ENCODE measurements around the gene TRIM44. TPM values are rescaled to one million over a fixed set of nuclear protein-coding genes. Genes with fewer than 3 reads are reported as not detected.

TRIM44 gene
- total RNA-seq, 1 donor from 2014 or later: 40.9 TPM

DNA sequence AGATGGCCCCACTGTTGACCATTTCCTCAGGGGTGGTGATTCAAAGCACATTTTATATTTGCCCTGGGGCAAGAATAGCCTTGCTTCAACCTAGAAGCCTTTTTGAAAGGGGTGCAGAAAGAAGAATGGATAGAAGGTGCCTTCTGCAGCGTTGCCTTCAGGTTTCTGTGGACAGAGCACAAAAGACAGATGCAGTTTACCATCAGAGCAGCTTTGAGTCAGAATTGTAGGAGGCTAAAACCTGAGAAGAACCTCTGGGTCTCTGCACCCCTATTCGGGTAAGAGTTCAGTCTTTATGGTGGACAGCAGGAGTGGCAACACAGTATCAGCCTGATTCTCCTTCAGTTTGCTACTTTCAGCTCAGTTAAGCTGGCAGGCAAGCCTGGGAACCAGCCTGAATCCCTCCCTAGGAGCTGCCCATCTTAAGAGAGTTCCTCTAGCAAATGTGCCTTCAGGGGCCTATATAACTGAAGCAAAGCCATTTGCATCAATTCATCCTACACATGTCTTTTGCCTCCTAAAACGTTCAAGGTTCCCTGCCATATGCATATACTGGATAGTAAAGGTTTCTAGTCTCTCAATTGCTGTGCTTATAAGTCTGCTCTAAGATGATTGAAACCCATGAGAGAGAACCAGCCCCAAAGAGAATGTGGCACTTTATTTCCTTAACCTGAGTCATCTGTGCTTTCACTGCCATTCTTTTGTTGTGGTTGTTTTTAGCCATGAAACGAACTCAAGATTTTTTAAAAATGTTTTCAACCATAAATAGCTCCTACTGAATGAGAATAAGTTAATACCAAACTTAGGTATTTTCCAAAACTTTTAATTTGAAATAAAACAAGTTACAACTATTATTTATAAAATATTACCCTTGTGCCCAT, 123.0 kb downstream of the TRIM44 start:
- no peak for DNase-seq (ENCODE audit: extremely low read depth, low read depth, low spot score)

DNA sequence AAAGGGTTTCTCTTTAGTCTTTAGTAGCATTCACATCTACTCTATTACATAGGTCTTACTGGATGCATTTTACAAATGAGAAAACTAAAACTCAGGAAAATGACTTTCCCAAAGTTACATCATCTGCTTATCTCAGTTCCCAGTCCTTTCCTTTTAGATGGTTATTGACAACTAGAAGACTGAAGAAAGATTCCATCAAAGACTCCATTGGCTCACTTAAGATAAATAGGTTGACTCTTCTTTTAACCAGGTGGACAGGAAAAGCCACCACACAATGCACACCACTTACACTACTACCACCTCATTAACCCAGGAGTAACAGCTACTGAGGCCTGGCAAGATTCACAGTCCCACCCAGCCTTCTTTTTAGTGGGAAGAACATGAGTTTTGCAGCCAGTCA, 123.6 kb downstream of the TRIM44 start:
- DNase-seq (ENCODE audit: extremely low read depth, low read depth, low spot score): no peak

DNA sequence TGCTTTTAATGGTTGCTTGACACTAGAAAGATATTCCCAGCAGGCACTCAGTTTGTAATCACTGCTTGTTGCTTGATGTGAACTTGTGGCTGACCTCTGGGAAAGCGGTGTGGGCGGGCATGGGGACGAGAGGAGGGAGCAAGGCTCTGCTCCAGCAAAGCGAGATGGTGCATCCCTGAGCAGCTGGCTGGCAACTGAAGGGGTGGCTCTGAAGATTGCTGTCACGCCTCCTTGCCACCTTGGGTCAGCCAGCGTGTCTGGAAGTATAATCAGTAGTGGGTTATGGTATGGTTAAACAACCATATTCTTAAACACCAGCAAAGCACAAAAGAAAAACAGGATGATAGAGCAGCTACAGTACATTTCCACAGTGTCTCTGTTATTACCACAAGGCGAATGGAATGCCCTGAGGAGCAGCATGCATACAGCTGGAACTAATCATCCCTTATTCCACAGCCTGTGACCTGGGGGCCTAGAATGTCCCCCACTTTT, 124.5 kb downstream of the TRIM44 start:
- DNase-seq (ENCODE audit: extremely low read depth, low read depth, low spot score): no peak

DNA sequence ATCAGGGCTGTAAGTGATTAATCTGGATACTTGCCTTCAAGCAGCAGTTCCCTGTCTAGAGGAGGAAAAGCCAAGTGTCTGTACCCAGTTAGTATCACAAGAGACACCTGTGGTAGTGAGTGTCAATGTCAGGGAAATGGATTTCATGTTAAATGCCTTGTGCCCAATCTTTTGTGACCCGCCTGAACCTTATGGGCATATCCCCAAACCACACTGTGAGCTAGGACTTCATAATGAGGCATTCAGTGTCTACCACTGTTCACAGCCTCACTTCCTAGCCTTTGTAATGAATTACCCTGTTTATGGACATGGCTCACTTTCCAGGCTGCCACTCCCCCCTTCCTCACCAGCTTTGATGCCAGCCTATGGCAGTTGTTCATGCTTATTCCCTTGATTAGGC, 125.1 kb downstream of the TRIM44 start:
- no peak for DNase-seq (ENCODE audit: extremely low read depth, low read depth, low spot score)

DNA sequence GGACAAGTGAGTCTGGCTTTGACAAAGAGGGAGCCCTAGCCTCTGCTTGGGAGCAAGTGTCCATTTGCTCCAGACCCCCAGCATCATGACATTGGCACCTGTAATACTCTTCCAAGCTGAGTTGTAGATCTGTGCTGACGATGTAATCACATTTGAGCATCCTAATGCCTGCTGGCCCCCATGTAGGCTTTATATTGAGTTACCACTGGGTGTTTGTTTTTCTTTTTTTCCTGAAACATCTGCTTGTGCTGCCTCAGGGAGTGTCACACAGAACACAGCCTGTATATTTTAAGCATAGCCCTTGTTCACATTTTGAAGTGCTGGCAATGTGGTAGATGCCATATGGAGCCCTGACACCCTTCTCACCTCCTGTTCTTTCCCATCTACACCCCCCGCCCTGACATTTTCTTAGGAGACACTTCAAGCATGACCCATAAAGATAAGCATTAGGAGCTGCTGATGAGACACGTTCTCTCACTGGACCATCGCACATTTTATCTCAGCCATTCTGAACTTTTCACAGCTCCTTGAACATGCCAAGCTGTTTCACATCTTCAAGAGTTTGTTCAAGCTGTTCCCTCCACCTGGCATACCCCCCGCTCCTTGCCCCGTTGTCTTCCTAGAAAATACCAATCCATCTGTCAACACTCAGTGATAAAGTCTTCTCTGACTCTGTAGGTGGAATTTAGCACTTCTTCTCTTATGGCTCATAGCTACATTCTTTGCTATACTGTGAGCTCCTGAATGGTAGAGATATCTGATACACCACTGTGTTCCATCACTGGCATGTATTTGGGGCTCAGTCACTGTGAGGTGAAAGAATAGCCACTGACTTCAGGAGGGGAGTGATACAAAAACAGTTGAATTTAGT, 128.7 kb downstream of the TRIM44 start:
- no peak for DNase-seq (ENCODE audit: extremely low read depth, low read depth, low spot score)

DNA sequence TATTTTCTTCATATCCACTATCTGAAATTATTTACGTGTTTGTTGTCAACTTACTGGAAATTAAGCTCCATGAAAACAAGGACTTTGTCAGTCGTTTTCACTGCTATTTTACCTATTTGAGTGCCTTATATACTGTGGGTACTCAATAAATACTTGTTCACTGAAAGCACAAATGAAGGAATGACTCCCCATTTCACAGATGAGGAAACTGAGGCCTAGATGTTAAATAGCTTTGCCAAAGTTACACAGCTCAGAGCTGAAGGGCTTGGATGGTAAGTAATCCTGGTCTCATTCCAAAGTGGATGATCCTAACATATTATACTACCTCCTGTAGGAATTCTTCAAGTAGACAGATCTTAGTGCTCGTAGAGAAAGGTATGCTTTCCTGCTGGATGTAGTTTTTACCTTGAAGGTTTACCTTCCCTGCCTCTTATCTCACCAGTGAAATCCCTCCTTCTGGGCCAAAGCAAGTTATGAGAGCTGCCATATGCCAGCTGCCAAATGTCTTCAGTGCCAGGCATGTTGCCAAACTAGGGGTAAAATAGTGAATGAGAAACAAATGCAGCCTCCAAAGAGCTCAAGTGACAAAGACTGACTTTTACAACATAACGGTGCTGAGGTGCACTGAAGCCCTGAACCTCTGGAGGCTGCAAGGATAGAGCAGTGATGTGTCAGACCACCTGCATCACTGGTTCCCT, 129.7 kb downstream of the TRIM44 start:
- no peak for DNase-seq (ENCODE audit: extremely low read depth, low read depth, low spot score)

DNA sequence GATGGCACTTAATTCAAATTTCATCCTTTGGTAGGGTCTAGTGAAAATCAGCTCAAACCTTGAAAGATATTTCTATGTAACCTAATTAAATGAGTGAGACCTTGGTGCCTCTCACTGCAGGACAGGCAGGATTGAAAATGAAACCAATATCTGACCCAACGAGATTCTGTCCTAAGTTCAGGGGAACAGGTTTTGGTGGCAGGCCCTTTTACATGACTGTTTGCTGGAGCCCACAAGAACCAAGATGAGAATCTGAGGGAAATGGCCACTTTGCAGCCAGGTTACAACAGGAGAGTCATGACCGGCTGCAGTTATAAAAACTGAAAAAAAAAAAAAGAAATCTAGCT, 130.2 kb downstream of the TRIM44 start:
- no peak for DNase-seq (ENCODE audit: extremely low read depth, low read depth, low spot score)

DNA sequence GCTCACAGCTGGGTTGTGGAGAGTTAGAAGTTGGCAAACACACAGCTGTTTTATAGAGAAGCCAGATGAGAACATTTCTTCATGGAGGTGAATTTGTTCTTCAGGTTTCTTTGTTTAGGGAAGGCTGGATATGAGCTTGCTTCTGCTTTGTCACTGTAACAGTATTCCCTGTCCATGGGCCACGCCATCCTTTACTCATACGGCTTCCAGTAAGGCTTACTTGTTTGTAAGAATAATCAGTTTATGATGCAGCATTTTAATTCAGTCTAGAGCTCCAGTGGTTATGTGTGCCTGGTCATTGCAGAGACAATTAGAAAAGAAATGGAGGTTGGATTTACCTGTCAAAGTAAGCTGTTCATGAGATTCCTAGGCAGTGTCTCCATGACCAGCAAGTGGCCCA, 131.8 kb downstream of the TRIM44 start:
- no peak for DNase-seq (ENCODE audit: extremely low read depth, low read depth, low spot score)

DNA sequence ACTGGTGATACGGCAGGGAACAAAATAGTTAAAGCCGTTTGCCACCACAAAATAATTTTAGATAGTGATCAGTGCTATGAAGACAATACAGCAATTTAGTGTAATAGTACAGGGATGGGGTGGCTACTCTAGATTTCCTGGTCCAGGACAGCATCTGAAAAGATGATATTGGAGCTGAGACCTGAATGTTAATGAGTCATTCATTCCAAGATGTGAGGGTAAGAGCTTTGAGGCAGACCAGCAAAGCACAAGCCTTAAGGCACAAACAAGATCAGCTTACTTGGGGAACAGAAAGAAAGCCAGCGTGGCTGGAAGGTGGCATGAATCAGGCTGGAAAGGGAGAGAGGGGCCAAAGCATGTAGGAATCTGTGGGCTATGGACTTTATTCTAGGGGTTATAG, 132.3 kb downstream of the TRIM44 start:
- DNase-seq (ENCODE audit: extremely low read depth, low read depth, low spot score): no peak

DNA sequence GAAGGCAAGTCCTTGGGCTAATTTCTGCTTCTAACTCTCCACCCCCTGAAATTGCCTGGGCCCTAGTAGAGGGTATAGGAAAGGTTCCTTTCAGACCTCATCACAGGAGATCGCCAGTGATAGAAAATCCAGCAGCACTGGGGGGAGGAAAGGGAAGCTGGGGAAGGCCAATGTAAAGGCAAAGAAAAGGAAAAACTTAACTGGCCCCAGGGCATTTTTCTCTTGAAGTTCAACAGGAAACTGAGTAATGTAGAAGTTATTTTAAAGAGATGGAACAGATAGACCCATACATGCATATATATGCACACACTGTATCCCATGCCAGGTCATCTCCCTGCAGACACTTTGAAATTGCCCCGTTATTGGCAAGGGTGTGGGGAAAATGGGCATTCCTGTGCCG, 134.0 kb downstream of the TRIM44 start:
- DNase-seq (ENCODE audit: extremely low read depth, low read depth, low spot score): peak; percentile 63

DNA sequence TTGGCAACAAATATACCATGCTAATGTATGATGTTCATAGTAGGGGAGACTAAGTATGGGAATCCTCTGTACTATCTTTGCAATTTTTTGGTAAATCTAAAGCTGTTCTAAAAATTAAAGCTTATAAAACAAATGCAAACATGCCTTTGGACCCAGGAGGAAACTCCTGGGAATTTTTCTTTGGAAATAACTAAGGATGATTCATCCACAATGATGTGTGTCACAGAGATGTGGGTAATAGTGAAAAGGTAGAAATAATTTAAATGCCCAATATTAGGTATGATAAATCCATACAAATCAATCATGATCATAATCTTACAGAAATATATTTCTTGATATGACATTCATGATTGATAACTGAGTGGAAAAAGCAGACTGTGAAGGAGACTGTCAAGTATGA, 135.8 kb downstream of the TRIM44 start:
- no peak for DNase-seq (ENCODE audit: extremely low read depth, low read depth, low spot score)

DNA sequence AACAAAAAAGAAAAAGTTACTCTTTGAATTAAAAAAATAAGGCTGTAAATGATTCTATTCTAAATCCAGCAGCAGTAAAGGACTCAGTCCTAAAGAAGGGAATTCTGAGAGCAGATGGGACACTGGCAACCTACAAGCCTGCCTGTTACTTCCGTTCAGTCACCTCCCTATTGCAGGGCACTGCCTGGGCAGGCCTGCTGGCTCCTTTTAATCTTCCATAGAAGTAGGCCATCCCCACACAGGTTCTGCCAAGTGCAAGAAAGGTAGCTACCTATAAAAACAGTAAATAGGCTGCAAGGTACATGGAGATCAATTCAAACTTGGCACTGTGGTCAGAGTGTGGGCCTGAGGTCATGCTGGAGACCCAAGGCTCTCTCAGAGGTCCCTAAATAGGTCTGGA, 136.4 kb downstream of the TRIM44 start:
- DNase-seq (ENCODE audit: extremely low read depth, low read depth, low spot score): no peak

DNA sequence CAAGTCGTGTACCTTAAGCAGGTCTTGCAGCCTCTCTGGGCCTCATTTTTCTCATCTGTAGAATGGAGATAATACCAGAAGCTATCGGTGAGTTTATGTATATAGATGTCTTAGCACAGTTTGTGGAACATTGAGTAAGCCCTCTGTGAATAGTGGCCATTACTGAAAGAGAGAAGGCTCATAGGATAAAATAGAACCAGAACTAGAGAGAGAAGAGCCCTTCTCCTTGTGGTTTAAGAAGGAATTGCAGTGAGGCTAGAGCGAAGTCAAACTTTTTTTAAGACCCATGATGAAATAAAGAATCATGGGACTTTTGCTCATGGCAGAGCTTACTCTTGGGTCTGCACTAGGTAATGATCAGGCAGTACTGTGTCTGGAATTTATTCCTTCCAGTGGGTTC, 137.1 kb downstream of the TRIM44 start:
- DNase-seq (ENCODE audit: extremely low read depth, low read depth, low spot score): no peak

DNA sequence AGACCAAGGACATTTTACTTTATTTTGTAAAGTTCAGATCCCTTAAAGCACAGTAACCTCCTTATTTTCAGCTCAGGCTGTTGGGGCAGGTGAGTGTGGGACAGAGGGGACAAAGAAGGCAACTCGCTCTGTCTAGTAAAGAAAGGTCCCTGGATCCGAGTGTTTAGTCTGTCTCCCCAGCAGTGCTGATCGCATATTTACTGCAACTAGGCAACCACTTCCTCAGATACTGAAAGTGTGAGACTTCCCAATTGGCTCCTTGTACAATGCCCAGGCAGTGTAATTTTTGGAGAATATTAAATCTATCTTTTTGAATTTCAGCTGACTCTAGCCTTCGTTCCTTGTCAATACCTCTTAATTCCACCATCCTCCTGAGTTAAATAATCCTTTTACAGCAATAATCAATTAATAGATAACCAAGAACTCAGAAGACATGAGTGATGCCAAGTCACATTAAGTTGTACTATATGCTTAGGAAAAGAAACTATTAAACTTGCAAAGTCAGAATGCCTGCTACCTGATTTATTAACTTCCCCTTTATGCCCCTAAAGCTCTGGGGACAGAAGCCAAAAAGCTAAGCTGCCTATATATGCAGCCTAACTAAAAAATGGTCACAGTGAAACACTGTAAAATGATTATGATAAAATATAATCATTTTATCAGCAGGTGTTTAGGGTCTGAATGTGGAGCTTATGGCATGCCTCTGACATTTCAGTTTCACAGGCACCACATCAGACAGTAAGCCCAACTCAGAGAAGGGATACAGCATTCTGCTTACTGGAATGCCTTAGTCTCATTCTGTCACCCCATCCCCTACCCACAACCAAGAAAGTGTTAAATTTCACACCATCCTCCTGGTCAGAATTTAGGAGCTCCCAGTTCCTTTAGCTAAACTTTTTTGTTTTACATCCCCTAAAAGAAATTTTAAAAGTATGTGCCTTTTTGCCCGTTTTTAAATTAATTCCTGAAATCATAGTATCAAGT, 138.7 kb downstream of the TRIM44 start:
- no peak for DNase-seq (ENCODE audit: extremely low read depth, low read depth, low spot score)

DNA sequence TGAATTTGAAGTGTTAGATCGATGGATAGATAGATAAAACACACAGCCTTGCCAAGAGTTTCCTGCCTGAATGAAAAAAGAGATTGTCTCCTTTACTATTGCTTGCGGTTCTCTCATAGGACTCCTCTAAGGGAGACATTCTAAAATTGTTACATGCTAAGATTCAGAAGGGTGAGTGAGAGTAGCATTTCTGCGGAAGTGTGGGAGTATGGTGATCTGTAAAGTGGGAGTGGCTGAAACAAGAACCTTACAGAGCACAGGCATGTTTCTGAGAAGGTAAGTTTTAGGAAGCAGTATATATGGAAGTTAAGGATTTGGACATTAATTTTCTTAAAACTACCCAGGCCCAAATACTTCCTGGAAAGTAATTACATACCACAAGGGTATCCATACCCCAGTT, 139.6 kb downstream of the TRIM44 start:
- DNase-seq (ENCODE audit: extremely low read depth, low read depth, low spot score): no peak

DNA sequence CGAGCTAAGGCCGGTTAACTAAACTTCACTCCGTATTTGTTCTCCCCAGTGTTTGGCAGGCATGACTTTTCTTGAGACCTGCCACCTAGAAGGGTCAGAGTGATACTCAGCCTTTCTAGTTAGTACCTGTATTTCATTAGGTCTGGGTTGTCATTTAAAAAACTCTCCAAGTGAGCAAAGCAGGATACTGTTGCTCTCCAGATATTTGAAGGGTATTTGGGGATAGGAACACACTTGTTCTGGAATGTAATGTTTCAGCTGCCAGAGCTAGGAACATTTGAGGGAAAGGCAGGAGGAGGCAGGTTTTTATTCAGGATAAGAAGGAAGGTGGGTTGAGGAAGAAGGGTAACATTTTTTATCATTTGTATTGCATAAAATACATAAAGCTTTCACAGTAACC, 140.1 kb downstream of the TRIM44 start:
- no peak for DNase-seq (ENCODE audit: extremely low read depth, low read depth, low spot score)

DNA sequence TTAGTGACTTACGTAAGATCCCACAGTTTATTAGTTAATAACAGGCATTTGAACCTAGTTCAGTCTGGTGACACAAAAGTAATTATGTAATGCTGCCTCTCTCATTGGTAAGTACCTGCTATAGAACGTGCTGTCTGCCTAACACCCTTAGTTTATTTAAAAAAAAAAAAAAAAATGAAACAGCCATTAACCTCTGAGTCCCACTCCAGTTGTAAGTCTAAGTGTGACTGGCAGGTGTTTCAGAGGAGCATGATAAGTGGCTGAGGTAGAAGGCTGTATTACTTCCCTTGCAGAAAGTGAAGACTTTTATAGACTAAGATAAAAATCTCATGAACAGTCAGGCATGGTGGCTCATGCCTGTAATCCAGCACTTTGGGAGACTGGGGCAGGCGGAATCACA, 140.5 kb downstream of the TRIM44 start:
- DNase-seq (ENCODE audit: extremely low read depth, low read depth, low spot score): no peak

DNA sequence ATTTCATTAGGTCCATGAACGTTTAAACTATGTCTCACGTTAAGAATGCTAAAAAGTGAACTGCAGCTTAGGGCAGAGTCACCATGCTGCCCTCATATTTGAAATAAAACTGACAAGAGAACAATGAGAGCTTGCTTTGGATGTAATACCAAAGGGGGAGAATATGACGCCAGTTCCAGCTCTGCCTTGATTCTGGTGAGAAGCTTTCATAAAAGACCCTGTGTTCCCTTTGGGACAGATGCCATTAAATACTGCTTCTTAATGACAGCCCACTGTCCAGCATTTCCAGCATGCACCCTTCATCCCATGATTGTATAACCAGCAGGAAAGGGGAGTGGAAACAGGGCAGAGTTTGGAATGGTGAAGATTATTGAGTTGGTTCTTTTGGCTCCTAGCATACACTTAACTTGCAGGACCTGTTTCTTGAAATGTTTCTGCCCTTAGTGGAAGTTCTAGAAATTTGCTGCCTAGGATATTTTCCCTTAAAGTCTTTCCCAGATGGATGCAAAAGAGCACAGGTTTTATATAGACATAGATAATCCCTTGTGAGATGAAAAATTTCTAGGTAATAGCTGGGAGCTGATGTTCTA, 142.0 kb downstream of the TRIM44 start:
- DNase-seq (ENCODE audit: extremely low read depth, low read depth, low spot score): no peak

DNA sequence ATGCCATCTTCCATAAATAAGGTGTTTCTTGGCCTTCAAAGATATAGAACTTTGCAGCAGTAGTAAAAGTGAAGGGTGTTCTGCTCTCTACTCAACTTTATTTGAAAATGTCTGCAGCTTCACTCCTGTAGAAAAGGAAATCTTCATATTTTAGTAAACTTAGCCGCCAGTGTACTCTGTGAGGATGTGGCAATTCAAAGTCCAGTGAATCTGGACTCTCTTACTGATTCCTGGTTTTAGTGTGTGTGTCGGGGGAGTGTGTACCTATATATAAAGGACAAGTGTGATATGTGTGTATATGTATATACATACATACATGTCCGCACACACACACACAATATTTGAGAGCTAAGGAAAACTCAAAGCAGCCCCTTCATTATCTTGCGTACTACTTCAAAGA, 147.0 kb downstream of the TRIM44 start:
- DNase-seq (ENCODE audit: extremely low read depth, low read depth, low spot score): no peak
